Bronchial epithelial cell (primary cell): ENCODE data around the gene ATAD2B. TPM values are rescaled to one million over a fixed set of nuclear protein-coding genes. Genes with fewer than 3 reads are reported as not detected.

ENCODE experiments used
- DNase-seq: peaks from one replicate; pipeline ENCODE4 v3.0.0-alpha.2; 2010; ENCODE audit warnings: low read depth
- FAIRE-seq: peaks from 2 replicates; lab custom pipeline; 2011; peaks lifted over from hg19 to GRCh38; lab: Jason Lieb, UNC
- H3K27me3 ChIP-seq: 2 replicates; pipeline ENCODE4 v1.5.1; 2011; ENCODE audit warnings: low read length; ENCODE audit not compliant: control insufficient read depth, insufficient read depth
- H3K36me3 ChIP-seq: 2 replicates; pipeline ENCODE4 v1.5.1; 2011; ENCODE audit warnings: low read length; ENCODE audit not compliant: control insufficient read depth, insufficient read depth
- H3K4me3 ChIP-seq: 2 replicates; pipeline ENCODE4 v1.5.1; 2011; ENCODE audit warnings: mild to moderate bottlenecking, low read depth, low read length, control low read depth
- CTCF ChIP-seq: IDR thresholded peaks from 2 replicates; pipeline ENCODE4 v1.5.1; 2011; ENCODE audit warnings: mild to moderate bottlenecking, moderate library complexity, low read length, control low read depth, inconsistent platforms; ENCODE audit not compliant: insufficient read depth, severe bottlenecking
- total RNA-seq: library from RNA; depleted of rRNA; stranded (reverse); fragments of >200 nt; gene quantifications from 2 replicates; pipeline ENCODE4 v1.2.1, GENCODE V29; 2014

ATAD2B gene
- total RNA-seq, 1 donor from 2014 or later, result 8.7 TPM

- DNase-seq (no peak), FAIRE-seq (peak; percentile 60)
- H3K4me3 ChIP-seq, result no peak overlapping the region
- no peak for TF ChIP-seq CTCF
- peaks cover 6% of the 10 kb centered on the region for H3K36me3 ChIP-seq
- no peaks in the 10 kb centered on the region for H3K27me3 ChIP-seq
Observed at GRCh38 chr2:23705771-23706612, 220.9 kb downstream of the ATAD2B start.

GRCh38 chr2:23703583-23704385 is 223.1 kb downstream of the ATAD2B start:
- FAIRE-seq, result no peak
- Histone ChIP-seq H3K36me3 (peaks cover 9% of the 10 kb centered on the region), H3K4me3 (no peak overlapping the region), H3K27me3 (no peaks in the 10 kb centered on the region)
- no peak for DNase-seq
- no peak for TF ChIP-seq CTCF

GRCh38 chr2:23703037-23703582 is 223.8 kb downstream of the ATAD2B start:
- H3K36me3 ChIP-seq, result peaks cover 6% of the 10 kb centered on the region
- FAIRE-seq, result no peak
- no peak for DNase-seq
- no peak for TF ChIP-seq CTCF
- no peak overlapping the region for H3K4me3 ChIP-seq
- no peaks in the 10 kb centered on the region for H3K27me3 ChIP-seq

- H3K4me3 ChIP-seq, result no peak overlapping the region
- FAIRE-seq (no peak), DNase-seq (no peak)
- peaks cover 9% of the 10 kb centered on the region for H3K36me3 ChIP-seq
- H3K27me3 ChIP-seq, result no peaks in the 10 kb centered on the region
- TF ChIP-seq CTCF, result no peak
Observed at GRCh38 chr2:23700627-23701026, 226.3 kb downstream of the ATAD2B start.

GRCh38 chr2:23699580-23699925 is 227.4 kb downstream of the ATAD2B start:
- no peak for FAIRE-seq

More at GRCh38 chr2:23699580-23699925, 227.4 kb downstream of the ATAD2B start:
- no peak for TF ChIP-seq CTCF
- no peak overlapping the region for H3K4me3 ChIP-seq
- no peak for DNase-seq
- no peaks in the 10 kb centered on the region for H3K27me3 ChIP-seq
- peaks cover 9% of the 10 kb centered on the region for H3K36me3 ChIP-seq
